ENCODE data around the gene XRCC4.

The XRCC4 gene

GRCh38 chr5:83107692-83108420 lies 30.5 kb downstream of the XRCC4 start:
- TF ChIP-seq BHLHE40 (IDR thresholded peaks at IDR 0.05; ENCODE audit: borderline replicate concordance) (no peak), LEF1 (IDR thresholded peaks at IDR 0.05; ENCODE audit: borderline replicate concordance) (no peak), ARNT (IDR thresholded peaks at IDR 0.05) (no peak), CTBP1 (IDR thresholded peaks at IDR 0.05; ENCODE audit: borderline replicate concordance) (no peak), HDGF (IDR thresholded peaks at IDR 0.05; ENCODE audit: borderline replicate concordance) (no peak), FOXK2 (IDR thresholded peaks at IDR 0.05) (no peak), L3MBTL2 (conservative IDR thresholded peaks at IDR 0.05) (no peak), PKNOX1 (IDR thresholded peaks at IDR 0.05) (no peak), SUZ12 (IDR thresholded peaks at IDR 0.05) (no peak), ZNF384 (IDR thresholded peaks at IDR 0.05) (no peak), NFRKB (IDR thresholded peaks at IDR 0.05) (no peak)
- POLR2A ChIA-PET: no interaction called here
- CTCF ChIA-PET: no interaction called here
- no peak for DNase-seq (ENCODE audit: extremely low spot score)

GRCh38 chr5:83109380-83109779 lies 32.0 kb downstream of the XRCC4 start:
- ChIA-PET CTCF (no interaction called here), POLR2A (no interaction called here)
- DNase-seq (ENCODE audit: extremely low spot score): no peak
- no peak for TF ChIP-seq PKNOX1 (IDR thresholded peaks at IDR 0.05)
- no peak for TF ChIP-seq FOXA1 (IDR thresholded peaks at IDR 0.05)
- no peak for TF ChIP-seq HDGF (IDR thresholded peaks at IDR 0.05; ENCODE audit: borderline replicate concordance)
- TF ChIP-seq CTBP1 (IDR thresholded peaks at IDR 0.05; ENCODE audit: borderline replicate concordance): no peak
- TF ChIP-seq ELF4 (IDR thresholded peaks at IDR 0.05): no peak
- TF ChIP-seq FOXM1 (IDR thresholded peaks at IDR 0.05; ENCODE audit: borderline replicate concordance): no peak
- TF ChIP-seq SUZ12 (IDR thresholded peaks at IDR 0.05): no peak
- no peak for TF ChIP-seq NFRKB (IDR thresholded peaks at IDR 0.05)
- TF ChIP-seq BHLHE40 (IDR thresholded peaks at IDR 0.05; ENCODE audit: borderline replicate concordance): no peak
- TF ChIP-seq ZNF384 (IDR thresholded peaks at IDR 0.05): no peak
- TF ChIP-seq SP1 (IDR thresholded peaks at IDR 0.05): no peak
- no peak for TF ChIP-seq FOXK2 (IDR thresholded peaks at IDR 0.05)
- TF ChIP-seq TARDBP (IDR thresholded peaks at IDR 0.05): no peak
- TF ChIP-seq ARNT (IDR thresholded peaks at IDR 0.05): no peak
- TF ChIP-seq L3MBTL2 (conservative IDR thresholded peaks at IDR 0.05): no peak
- no peak for TF ChIP-seq LEF1 (IDR thresholded peaks at IDR 0.05; ENCODE audit: borderline replicate concordance)

- CTCF ChIA-PET: no interaction called here
Observed at GRCh38 chr5:83115816-83116215, 38.5 kb downstream of the XRCC4 start.

GRCh38 chr5:83118471-83118870 lies 41.1 kb downstream of the XRCC4 start:
- POLR2A ChIA-PET: no interaction called here
- CTCF ChIA-PET: no interaction called here
- no peak for TF ChIP-seq SUZ12 (IDR thresholded peaks at IDR 0.05)
- TF ChIP-seq FOXA1 (IDR thresholded peaks at IDR 0.05): no peak
- TF ChIP-seq HDGF (IDR thresholded peaks at IDR 0.05; ENCODE audit: borderline replicate concordance): no peak
- TF ChIP-seq SP1 (IDR thresholded peaks at IDR 0.05): no peak
- no peak for TF ChIP-seq CTBP1 (IDR thresholded peaks at IDR 0.05; ENCODE audit: borderline replicate concordance)
- no peak for DNase-seq (ENCODE audit: extremely low spot score)

More at GRCh38 chr5:83115816-83116215, 38.5 kb downstream of the XRCC4 start:
- TF ChIP-seq CTBP1 (IDR thresholded peaks at IDR 0.05; ENCODE audit: borderline replicate concordance) (no peak), L3MBTL2 (conservative IDR thresholded peaks at IDR 0.05) (no peak), SUZ12 (IDR thresholded peaks at IDR 0.05) (no peak), BHLHE40 (IDR thresholded peaks at IDR 0.05; ENCODE audit: borderline replicate concordance) (no peak), ZNF384 (IDR thresholded peaks at IDR 0.05) (no peak), FOXA1 (IDR thresholded peaks at IDR 0.05) (no peak), NFRKB (IDR thresholded peaks at IDR 0.05) (no peak), PKNOX1 (IDR thresholded peaks at IDR 0.05) (no peak)
- POLR2A ChIA-PET: no interaction called here
- DNase-seq (ENCODE audit: extremely low spot score): no peak

GRCh38 chr5:83118976-83119375 lies 41.6 kb downstream of the XRCC4 start:
- TF ChIP-seq ELF4 (IDR thresholded peaks at IDR 0.05) (no peak), SP1 (IDR thresholded peaks at IDR 0.05) (no peak), CTBP1 (IDR thresholded peaks at IDR 0.05; ENCODE audit: borderline replicate concordance) (no peak), ZNF384 (IDR thresholded peaks at IDR 0.05) (no peak), FOXM1 (IDR thresholded peaks at IDR 0.05; ENCODE audit: borderline replicate concordance) (no peak), PKNOX1 (IDR thresholded peaks at IDR 0.05) (no peak), L3MBTL2 (conservative IDR thresholded peaks at IDR 0.05) (no peak), FOXK2 (IDR thresholded peaks at IDR 0.05) (no peak), BHLHE40 (IDR thresholded peaks at IDR 0.05; ENCODE audit: borderline replicate concordance) (no peak), ARNT (IDR thresholded peaks at IDR 0.05) (no peak), TARDBP (IDR thresholded peaks at IDR 0.05) (no peak), LEF1 (IDR thresholded peaks at IDR 0.05; ENCODE audit: borderline replicate concordance) (no peak), FOXA1 (IDR thresholded peaks at IDR 0.05) (no peak)
- ChIA-PET POLR2A (no interaction called here), CTCF (no interaction called here)
- no peak for DNase-seq (ENCODE audit: extremely low spot score)

GRCh38 chr5:83124593-83124992 lies 47.2 kb downstream of the XRCC4 start:
- ChIA-PET POLR2A (no interaction called here), CTCF (no interaction called here)
- DNase-seq (ENCODE audit: extremely low spot score): no peak
- TF ChIP-seq LEF1 (IDR thresholded peaks at IDR 0.05; ENCODE audit: borderline replicate concordance) (no peak), L3MBTL2 (conservative IDR thresholded peaks at IDR 0.05) (no peak), FOXK2 (IDR thresholded peaks at IDR 0.05) (no peak), ARNT (IDR thresholded peaks at IDR 0.05) (no peak), ZNF384 (IDR thresholded peaks at IDR 0.05) (no peak), PKNOX1 (IDR thresholded peaks at IDR 0.05) (no peak), ELF4 (IDR thresholded peaks at IDR 0.05) (no peak), FOXM1 (IDR thresholded peaks at IDR 0.05; ENCODE audit: borderline replicate concordance) (no peak), CTBP1 (IDR thresholded peaks at IDR 0.05; ENCODE audit: borderline replicate concordance) (no peak), NFRKB (IDR thresholded peaks at IDR 0.05) (no peak), BHLHE40 (IDR thresholded peaks at IDR 0.05; ENCODE audit: borderline replicate concordance) (no peak), TARDBP (IDR thresholded peaks at IDR 0.05) (no peak), HDGF (IDR thresholded peaks at IDR 0.05; ENCODE audit: borderline replicate concordance) (no peak), FOXA1 (IDR thresholded peaks at IDR 0.05) (no peak), SP1 (IDR thresholded peaks at IDR 0.05) (no peak), SUZ12 (IDR thresholded peaks at IDR 0.05) (no peak)
